Measurements from ENCODE around the gene L3MBTL3. TPM values are rescaled to one million over a fixed set of nuclear protein-coding genes. Genes with fewer than 3 reads are reported as not detected.

L3MBTL3 gene
- total RNA-seq, 4 donors from 2014 or later: 4.2 to 12.8 (median 6.2) TPM

DNA sequence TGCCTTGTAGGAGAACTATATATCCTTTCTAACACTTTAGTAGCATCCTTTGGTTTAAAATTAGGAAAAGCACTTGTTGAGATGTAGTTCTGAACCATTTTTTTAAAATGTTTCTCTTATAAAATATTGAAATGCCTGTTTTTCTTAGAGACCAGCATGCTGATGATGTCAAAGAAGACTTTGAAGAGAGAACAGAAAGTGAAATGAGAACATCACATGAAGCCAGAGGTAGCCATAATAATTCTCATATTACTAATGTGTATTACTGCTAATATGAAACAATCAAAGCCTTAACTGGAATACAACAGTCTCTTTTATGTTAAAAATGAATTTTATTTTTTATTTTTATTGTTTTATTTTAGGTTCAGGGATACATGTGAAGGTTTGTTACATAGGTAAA is 102.3 kb downstream of the L3MBTL3 start:
- TF ChIP-seq POLR2A (IDR thresholded peaks at IDR 0.05): no peak
- TF ChIP-seq, protein P1, sequence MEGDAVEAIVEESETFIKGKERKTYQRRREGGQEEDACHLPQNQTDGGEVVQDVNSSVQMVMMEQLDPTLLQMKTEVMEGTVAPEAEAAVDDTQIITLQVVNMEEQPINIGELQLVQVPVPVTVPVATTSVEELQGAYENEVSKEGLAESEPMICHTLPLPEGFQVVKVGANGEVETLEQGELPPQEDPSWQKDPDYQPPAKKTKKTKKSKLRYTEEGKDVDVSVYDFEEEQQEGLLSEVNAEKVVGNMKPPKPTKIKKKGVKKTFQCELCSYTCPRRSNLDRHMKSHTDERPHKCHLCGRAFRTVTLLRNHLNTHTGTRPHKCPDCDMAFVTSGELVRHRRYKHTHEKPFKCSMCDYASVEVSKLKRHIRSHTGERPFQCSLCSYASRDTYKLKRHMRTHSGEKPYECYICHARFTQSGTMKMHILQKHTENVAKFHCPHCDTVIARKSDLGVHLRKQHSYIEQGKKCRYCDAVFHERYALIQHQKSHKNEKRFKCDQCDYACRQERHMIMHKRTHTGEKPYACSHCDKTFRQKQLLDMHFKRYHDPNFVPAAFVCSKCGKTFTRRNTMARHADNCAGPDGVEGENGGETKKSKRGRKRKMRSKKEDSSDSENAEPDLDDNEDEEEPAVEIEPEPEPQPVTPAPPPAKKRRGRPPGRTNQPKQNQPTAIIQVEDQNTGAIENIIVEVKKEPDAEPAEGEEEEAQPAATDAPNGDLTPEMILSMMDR (IDR thresholded peaks at IDR 0.05): no peak
- no peak for TF ChIP-seq POLR2AphosphoS5 (IDR thresholded peaks at IDR 0.05)
- TF ChIP-seq EP300 (IDR thresholded peaks at IDR 0.05): no peak
- H3K27ac ChIP-seq: no peak overlapping the region
- no peaks in the 10 kb centered on the region for H3K4me1 ChIP-seq
- H3K36me3 ChIP-seq: no peaks in the 10 kb centered on the region
- H3K27me3 ChIP-seq: no peaks in the 10 kb centered on the region
- H3K4me3 ChIP-seq: no peak overlapping the region
- DNase-seq (ENCODE audit: low spot score in 2 of 2): no peak
- H3K9me3 ChIP-seq: no peaks in the 10 kb centered on the region

DNA sequence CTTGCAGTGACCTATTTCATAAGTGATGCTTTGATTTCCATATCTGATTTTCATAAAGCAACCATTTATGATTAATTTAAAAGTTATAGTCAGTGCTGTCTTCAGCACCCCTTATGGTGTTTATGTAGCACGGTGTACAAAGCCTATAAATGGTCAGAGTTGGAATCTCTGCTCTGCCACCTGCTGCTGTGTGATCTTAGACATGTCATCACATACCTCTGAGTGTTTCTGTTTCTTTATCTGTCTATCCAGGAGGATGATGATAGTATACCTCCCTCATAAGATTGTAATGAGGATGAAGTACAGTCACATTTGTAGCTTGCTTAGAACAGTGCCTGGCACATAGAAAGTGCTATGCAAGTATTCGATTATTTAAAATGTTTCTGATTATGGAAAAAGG is 103.9 kb downstream of the L3MBTL3 start:
- no peaks in the 10 kb centered on the region for H3K36me3 ChIP-seq
- TF ChIP-seq POLR2AphosphoS5 (IDR thresholded peaks at IDR 0.05) (no peak), POLR2A (IDR thresholded peaks at IDR 0.05) (no peak), EP300 (IDR thresholded peaks at IDR 0.05) (no peak)
- TF ChIP-seq, protein P1 (IDR thresholded peaks at IDR 0.05): no peak
- no peak overlapping the region for H3K4me3 ChIP-seq
- no peak for DNase-seq (ENCODE audit: low spot score in 2 of 2)
- WGBS: 95% methylated on average over 2 of the region's 2 CpGs
- H3K9me3 ChIP-seq: no peaks in the 10 kb centered on the region
- H3K27ac ChIP-seq: no peak overlapping the region
- H3K4me1 ChIP-seq: no peaks in the 10 kb centered on the region
- H3K27me3 ChIP-seq: no peaks in the 10 kb centered on the region

DNA sequence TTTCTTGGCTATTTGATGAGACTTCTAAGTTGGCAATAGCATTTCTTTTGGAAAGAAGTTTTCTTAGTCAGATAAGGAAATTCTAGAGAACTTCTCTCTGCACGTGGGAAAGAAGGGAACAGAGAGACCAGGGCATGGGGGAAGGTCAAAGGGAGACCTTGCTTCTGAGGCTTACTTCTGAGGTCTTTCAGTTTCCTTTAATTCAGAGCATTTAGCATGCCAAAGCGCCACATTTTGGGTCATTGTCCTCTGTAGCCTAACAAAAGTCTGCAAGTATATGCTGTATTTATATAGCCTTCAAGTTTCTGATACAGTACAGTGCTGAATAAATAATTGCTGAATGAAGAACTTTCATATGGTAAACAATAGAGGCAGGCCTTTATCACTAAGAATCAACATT is 108.8 kb downstream of the L3MBTL3 start:
- Histone ChIP-seq H3K9me3 (no peaks in the 10 kb centered on the region), H3K27ac (no peak overlapping the region), H3K4me3 (no peak overlapping the region), H3K36me3 (no peaks in the 10 kb centered on the region), H3K4me1 (no peaks in the 10 kb centered on the region), H3K27me3 (no peaks in the 10 kb centered on the region)
- TF ChIP-seq EP300 (IDR thresholded peaks at IDR 0.05): no peak
- TF ChIP-seq, protein P1 (IDR thresholded peaks at IDR 0.05): no peak
- DNase-seq (ENCODE audit: low spot score in 2 of 2): no peak
- whole genome bisulfite sequencing: 71% methylated on average over 2 of the region's 2 CpGs

DNA sequence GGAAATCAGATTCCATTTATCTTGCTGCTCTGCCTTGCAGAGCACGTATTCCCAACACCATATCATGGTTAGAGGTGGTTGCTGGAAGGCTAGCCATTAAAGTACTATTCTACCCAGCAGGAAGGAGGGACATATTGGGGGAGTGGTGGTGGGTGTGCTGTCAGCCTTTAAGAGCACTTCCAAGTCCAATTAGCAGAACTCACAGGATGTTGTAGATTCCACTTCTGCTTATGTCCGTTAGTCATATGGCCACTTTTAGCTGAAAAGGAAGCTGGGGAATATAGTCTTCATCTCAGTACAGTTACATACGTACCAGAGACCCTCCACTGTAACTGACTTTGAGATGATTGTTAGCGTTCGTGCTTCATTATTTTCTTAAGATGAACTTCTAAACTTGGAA is 109.9 kb downstream of the L3MBTL3 start:
- DNase-seq (ENCODE audit: low spot score in 2 of 2): no peak
- Histone ChIP-seq H3K9me3 (no peaks in the 10 kb centered on the region), H3K4me1 (no peaks in the 10 kb centered on the region), H3K36me3 (no peaks in the 10 kb centered on the region), H3K4me3 (no peak overlapping the region), H3K27me3 (no peaks in the 10 kb centered on the region), H3K27ac (no peak overlapping the region)
- TF ChIP-seq POLR2AphosphoS5 (IDR thresholded peaks at IDR 0.05) (no peak), EP300 (IDR thresholded peaks at IDR 0.05) (no peak), POLR2A (IDR thresholded peaks at IDR 0.05) (no peak)
- TF ChIP-seq, protein P1 (IDR thresholded peaks at IDR 0.05): no peak
- 90% methylated on average over 5 of the region's 5 CpGs for WGBS

DNA sequence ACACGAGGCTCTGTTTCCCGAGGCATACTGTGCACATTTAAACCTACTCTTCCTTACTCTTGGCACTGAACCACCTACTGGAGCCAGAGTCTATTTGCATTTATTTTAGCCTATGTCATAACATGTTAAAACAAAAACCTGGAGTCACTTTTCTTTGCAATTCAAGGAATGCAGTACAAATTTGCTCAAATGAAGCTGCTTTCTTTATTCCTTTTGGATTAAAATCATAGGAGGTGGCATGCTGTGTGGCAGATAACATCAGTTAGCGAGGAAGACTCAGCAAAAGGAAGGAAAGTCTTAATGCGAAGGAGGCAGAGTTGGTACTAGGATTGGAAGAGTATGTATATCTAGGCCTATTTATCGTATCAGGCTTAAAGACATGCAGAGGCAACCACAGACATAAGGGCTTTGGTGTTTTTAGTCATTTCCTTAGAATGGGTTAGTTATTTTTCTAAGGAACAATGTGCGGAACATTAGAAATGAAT is 111.4 kb downstream of the L3MBTL3 start:
- Histone ChIP-seq H3K4me1 (no peaks in the 10 kb centered on the region), H3K4me3 (no peak overlapping the region), H3K27me3 (no peaks in the 10 kb centered on the region), H3K36me3 (no peaks in the 10 kb centered on the region), H3K9me3 (no peaks in the 10 kb centered on the region), H3K27ac (no peak overlapping the region)
- 68% methylated on average over 6 of the region's 6 CpGs for WGBS
- TF ChIP-seq, protein P1 (IDR thresholded peaks at IDR 0.05): no peak
- TF ChIP-seq POLR2AphosphoS5 (IDR thresholded peaks at IDR 0.05): no peak
- no peak for TF ChIP-seq POLR2A (IDR thresholded peaks at IDR 0.05)
- no peak for TF ChIP-seq EP300 (IDR thresholded peaks at IDR 0.05)
- DNase-seq (ENCODE audit: low spot score in 2 of 2): no peak
